ENCODE results near the gene KRCC1.
"Not testable (repeated sequence)": the region's sequence is repeated elsewhere in the genome, so short reads cannot be mapped to it uniquely, and the experiment has no call there.

Gene KRCC1

GRCh38 chr2:87994304-87994850, 61.2 kb downstream of the KRCC1 start:
- DNase-seq = not testable (repeated sequence)

DNA sequence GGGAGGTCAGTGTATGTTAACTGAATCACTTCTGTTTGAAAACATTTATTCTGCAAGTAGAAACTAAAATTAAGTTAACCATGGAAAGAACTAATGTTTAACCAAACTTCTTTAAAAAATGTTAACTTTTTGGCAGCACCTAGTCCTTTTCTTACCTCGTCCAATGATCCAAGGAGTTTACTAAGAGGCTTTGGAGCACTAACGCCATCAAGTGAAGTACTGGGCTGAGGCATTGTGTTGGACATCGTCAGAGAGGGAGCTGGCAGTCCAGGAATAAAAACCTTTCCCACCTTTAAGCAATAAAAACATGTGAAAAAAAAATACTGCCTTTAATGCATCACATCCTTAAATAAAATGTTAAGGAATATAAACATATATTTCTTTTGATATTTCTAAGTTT, 63.0 kb downstream of the KRCC1 start:
- not testable (repeated sequence) for DNase-seq

- DNase-seq = not testable (repeated sequence)
Observed at GRCh38 chr2:87987473-87987872, 68.1 kb downstream of the KRCC1 start.

GRCh38 chr2:87985902-87986301, 69.7 kb downstream of the KRCC1 start:
- DNase-seq = not testable (repeated sequence)

- not testable (repeated sequence) for DNase-seq
Observed at GRCh38 chr2:87981182-87981581, 74.4 kb downstream of the KRCC1 start.

Data from CD4-positive, alpha-beta T cell treated with Interleukin-4 for 1 hour (primary cell).